ENCODE data around the gene OSTN. TPM values are rescaled to one million over a fixed set of nuclear protein-coding genes. Genes with fewer than 3 reads are reported as not detected.

Gene OSTN
- total and polyA plus RNA-seq, 2 experiments from 2014 or later = not detected

DNA sequence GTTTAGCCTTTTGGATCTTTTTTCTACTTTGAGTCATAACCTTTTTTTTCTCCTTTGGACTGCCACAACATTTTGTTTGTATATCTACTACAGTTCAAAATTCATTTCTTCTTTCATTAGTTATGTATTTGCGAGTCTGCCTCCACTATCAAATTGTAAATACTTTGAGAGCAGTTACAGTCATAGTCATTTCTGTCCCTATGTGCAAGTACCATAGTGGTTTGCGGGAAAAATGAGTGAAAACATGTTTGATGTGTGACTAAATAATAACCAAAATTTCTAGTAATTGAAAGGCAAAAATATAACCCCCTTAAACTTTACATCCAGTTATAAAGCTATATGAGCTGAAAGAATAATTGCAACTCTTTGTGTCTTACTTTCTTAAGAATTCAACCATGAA is 84.4 kb downstream of the OSTN start:
- H3K4me3 Mint-ChIP-seq = no peak overlapping the region
- ATAC-seq = no peak

More for the DNA sequence above, 84.4 kb downstream of the OSTN start:
- DNase-seq (ENCODE audit: low spot score) = no peak
- H3K79me2 ChIP-seq (replicated peaks; ENCODE audit: insufficient read depth) = no peaks in the 10 kb centered on the region
- H3K4me3 ChIP-seq = no peak overlapping the region
- TF ChIP-seq, protein P1, sequence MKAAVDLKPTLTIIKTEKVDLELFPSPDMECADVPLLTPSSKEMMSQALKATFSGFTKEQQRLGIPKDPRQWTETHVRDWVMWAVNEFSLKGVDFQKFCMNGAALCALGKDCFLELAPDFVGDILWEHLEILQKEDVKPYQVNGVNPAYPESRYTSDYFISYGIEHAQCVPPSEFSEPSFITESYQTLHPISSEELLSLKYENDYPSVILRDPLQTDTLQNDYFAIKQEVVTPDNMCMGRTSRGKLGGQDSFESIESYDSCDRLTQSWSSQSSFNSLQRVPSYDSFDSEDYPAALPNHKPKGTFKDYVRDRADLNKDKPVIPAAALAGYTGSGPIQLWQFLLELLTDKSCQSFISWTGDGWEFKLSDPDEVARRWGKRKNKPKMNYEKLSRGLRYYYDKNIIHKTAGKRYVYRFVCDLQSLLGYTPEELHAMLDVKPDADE (IDR thresholded peaks at IDR 0.05) = no peak
- TF ChIP-seq CREB1 (CRISPR knock-in tag; IDR thresholded peaks at IDR 0.05; ENCODE audit: low read depth) = no peak
- TF ChIP-seq, protein P2, sequence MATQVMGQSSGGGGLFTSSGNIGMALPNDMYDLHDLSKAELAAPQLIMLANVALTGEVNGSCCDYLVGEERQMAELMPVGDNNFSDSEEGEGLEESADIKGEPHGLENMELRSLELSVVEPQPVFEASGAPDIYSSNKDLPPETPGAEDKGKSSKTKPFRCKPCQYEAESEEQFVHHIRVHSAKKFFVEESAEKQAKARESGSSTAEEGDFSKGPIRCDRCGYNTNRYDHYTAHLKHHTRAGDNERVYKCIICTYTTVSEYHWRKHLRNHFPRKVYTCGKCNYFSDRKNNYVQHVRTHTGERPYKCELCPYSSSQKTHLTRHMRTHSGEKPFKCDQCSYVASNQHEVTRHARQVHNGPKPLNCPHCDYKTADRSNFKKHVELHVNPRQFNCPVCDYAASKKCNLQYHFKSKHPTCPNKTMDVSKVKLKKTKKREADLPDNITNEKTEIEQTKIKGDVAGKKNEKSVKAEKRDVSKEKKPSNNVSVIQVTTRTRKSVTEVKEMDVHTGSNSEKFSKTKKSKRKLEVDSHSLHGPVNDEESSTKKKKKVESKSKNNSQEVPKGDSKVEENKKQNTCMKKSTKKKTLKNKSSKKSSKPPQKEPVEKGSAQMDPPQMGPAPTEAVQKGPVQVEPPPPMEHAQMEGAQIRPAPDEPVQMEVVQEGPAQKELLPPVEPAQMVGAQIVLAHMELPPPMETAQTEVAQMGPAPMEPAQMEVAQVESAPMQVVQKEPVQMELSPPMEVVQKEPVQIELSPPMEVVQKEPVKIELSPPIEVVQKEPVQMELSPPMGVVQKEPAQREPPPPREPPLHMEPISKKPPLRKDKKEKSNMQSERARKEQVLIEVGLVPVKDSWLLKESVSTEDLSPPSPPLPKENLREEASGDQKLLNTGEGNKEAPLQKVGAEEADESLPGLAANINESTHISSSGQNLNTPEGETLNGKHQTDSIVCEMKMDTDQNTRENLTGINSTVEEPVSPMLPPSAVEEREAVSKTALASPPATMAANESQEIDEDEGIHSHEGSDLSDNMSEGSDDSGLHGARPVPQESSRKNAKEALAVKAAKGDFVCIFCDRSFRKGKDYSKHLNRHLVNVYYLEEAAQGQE (IDR thresholded peaks at IDR 0.05; ENCODE audit: unreplicated experiment) = no peak
- no peak for TF ChIP-seq EZH2phosphoT487 (IDR thresholded peaks at IDR 0.05; ENCODE audit: unreplicated experiment)
- no peak for TF ChIP-seq NANOG (IDR thresholded peaks at IDR 0.05; ENCODE audit: borderline replicate concordance)
- TF ChIP-seq ZNF331 (CRISPR knock-in tag; IDR thresholded peaks at IDR 0.05; ENCODE audit: low read depth) = no peak
- TF ChIP-seq, protein P3, sequence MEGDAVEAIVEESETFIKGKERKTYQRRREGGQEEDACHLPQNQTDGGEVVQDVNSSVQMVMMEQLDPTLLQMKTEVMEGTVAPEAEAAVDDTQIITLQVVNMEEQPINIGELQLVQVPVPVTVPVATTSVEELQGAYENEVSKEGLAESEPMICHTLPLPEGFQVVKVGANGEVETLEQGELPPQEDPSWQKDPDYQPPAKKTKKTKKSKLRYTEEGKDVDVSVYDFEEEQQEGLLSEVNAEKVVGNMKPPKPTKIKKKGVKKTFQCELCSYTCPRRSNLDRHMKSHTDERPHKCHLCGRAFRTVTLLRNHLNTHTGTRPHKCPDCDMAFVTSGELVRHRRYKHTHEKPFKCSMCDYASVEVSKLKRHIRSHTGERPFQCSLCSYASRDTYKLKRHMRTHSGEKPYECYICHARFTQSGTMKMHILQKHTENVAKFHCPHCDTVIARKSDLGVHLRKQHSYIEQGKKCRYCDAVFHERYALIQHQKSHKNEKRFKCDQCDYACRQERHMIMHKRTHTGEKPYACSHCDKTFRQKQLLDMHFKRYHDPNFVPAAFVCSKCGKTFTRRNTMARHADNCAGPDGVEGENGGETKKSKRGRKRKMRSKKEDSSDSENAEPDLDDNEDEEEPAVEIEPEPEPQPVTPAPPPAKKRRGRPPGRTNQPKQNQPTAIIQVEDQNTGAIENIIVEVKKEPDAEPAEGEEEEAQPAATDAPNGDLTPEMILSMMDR (conservative IDR thresholded peaks at IDR 0.05; ENCODE audit: low read depth in 2 of 2) = no peak
- no peak for TF ChIP-seq STAT1 (IDR thresholded peaks at IDR 0.05; ENCODE audit: unreplicated experiment)
- no peak for TF ChIP-seq ZNF114 (CRISPR knock-in tag; IDR thresholded peaks at IDR 0.05)
- TF ChIP-seq EZH2 (IDR thresholded peaks at IDR 0.05; ENCODE audit: low read depth, unreplicated experiment) = no peak
- no peak for TF ChIP-seq POLR2AphosphoS5 (IDR thresholded peaks at IDR 0.05; ENCODE audit: low read depth)
- TF ChIP-seq JUNB (IDR thresholded peaks at IDR 0.05; ENCODE audit: unreplicated experiment) = no peak
- TF ChIP-seq, protein P4, sequence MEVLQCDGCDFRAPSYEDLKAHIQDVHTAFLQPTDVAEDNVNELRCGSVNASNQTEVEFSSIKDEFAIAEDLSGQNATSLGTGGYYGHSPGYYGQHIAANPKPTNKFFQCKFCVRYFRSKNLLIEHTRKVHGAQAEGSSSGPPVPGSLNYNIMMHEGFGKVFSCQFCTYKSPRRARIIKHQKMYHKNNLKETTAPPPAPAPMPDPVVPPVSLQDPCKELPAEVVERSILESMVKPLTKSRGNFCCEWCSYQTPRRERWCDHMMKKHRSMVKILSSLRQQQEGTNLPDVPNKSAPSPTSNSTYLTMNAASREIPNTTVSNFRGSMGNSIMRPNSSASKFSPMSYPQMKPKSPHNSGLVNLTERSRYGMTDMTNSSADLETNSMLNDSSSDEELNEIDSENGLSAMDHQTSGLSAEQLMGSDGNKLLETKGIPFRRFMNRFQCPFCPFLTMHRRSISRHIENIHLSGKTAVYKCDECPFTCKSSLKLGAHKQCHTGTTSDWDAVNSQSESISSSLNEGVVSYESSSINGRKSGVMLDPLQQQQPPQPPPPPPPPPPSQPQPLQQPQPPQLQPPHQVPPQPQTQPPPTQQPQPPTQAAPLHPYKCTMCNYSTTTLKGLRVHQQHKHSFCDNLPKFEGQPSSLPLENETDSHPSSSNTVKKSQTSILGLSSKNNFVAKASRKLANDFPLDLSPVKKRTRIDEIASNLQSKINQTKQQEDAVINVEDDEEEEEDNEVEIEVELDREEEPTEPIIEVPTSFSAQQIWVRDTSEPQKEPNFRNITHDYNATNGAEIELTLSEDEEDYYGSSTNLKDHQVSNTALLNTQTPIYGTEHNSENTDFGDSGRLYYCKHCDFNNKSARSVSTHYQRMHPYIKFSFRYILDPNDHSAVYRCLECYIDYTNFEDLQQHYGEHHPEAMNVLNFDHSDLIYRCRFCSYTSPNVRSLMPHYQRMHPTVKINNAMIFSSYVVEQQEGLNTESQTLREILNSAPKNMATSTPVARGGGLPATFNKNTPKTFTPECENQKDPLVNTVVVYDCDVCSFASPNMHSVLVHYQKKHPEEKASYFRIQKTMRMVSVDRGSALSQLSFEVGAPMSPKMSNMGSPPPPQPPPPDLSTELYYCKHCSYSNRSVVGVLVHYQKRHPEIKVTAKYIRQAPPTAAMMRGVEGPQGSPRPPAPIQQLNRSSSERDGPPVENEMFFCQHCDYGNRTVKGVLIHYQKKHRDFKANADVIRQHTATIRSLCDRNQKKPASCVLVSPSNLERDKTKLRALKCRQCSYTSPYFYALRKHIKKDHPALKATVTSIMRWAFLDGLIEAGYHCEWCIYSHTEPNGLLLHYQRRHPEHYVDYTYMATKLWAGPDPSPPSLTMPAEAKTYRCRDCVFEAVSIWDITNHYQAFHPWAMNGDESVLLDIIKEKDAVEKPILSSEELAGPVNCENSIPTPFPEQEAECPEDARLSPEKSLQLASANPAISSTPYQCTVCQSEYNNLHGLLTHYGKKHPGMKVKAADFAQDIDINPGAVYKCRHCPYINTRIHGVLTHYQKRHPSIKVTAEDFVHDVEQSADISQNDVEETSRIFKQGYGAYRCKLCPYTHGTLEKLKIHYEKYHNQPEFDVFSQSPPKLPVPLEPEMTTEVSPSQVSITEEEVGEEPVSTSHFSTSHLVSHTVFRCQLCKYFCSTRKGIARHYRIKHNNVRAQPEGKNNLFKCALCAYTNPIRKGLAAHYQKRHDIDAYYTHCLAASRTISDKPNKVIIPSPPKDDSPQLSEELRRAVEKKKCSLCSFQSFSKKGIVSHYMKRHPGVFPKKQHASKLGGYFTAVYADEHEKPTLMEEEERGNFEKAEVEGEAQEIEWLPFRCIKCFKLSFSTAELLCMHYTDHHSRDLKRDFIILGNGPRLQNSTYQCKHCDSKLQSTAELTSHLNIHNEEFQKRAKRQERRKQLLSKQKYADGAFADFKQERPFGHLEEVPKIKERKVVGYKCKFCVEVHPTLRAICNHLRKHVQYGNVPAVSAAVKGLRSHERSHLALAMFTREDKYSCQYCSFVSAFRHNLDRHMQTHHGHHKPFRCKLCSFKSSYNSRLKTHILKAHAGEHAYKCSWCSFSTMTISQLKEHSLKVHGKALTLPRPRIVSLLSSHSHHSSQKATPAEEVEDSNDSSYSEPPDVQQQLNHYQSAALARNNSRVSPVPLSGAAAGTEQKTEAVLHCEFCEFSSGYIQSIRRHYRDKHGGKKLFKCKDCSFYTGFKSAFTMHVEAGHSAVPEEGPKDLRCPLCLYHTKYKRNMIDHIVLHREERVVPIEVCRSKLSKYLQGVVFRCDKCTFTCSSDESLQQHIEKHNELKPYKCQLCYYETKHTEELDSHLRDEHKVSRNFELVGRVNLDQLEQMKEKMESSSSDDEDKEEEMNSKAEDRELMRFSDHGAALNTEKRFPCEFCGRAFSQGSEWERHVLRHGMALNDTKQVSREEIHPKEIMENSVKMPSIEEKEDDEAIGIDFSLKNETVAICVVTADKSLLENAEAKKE (CRISPR knock-in tag; IDR thresholded peaks at IDR 0.05) = no peak
- Mint-ChIP-seq H3K9me3 (no peaks in the 10 kb centered on the region), H3K27ac (no peak overlapping the region), H3K4me1 (no peaks in the 10 kb centered on the region), H3K36me3 (ENCODE audit: low read depth) (no peaks in the 10 kb centered on the region), H3K27me3 (ENCODE audit: insufficient read depth, low read depth, poor library complexity) (no peaks in the 10 kb centered on the region)
- H3K36me3 ChIP-seq (ENCODE audit: insufficient read depth) = no peaks in the 10 kb centered on the region
- H2AFZ ChIP-seq = no peak overlapping the region
- H3K9me2 ChIP-seq (ENCODE audit: insufficient read depth) = no peaks in the 10 kb centered on the region
- H3K4me1 ChIP-seq (ENCODE audit: insufficient read depth) = no peaks in the 10 kb centered on the region
- H3F3A ChIP-seq (replicated peaks; ENCODE audit: low read depth) = no peaks in the 10 kb centered on the region
- no peaks in the 10 kb centered on the region for H3K27me3 ChIP-seq (ENCODE audit: insufficient read depth)
- no peaks in the 10 kb centered on the region for H4K20me1 ChIP-seq (replicated peaks; ENCODE audit: insufficient read depth)
- no peak overlapping the region for H3K4me2 ChIP-seq
- no peak overlapping the region for H3K27ac ChIP-seq (ENCODE audit: low read depth)

Measured in GM23338 (cell line).